Panc1 (cell line): ENCODE results near the gene CACNA2D4. TPM values are rescaled to one million over a fixed set of nuclear protein-coding genes. Genes with fewer than 3 reads are reported as not detected.

Experiments used
- ATAC-seq: fragments of 200-7000 bp; cut with Tn5 transposase; 2 replicates; pipeline ENCODE4 v1.9.1; 2020; ENCODE audit warnings: mild to moderate bottlenecking, moderate library complexity
- BruUV-seq: library from RNA; stranded (reverse); fragments of 400-500 nt; replicated peaks from 2 replicates; lab custom pipeline; 2021; lab: Mats Ljungman, UMichigan
- CTCF ChIA-PET: fragments of 300-600 bp; sonication (Branson Sonifier 250); formaldehyde crosslinking; loops from one replicate; lab custom pipeline; 2022; ENCODE audit warnings: antibody characterized with exemption; lab: Charles Lee
- POLR2A ChIA-PET: fragments of 300-600 bp; sonication (Branson Sonifier 250); formaldehyde crosslinking; loops from one replicate; lab custom pipeline; 2022; ENCODE audit warnings: antibody characterized with exemption; lab: Charles Lee
- DNase-seq: peaks from one replicate; pipeline ENCODE4 v3.0.0-alpha.2; 2010; ENCODE audit warnings: low read depth, low spot score
- H3K27ac ChIP-seq: 2 replicates; pipeline ENCODE4 v1.5.1; 2011; ENCODE audit warnings: mild to moderate bottlenecking, low read length, inconsistent platforms
- H3K27me3 ChIP-seq: fragments of 200-500 bp; sonication (Bioruptor generic); 2 replicates; pipeline ENCODE4 v1.6.0; 2014; ENCODE audit warnings: low read length, inconsistent platforms; ENCODE audit not compliant: control insufficient read depth, insufficient read depth
- H3K36me3 ChIP-seq: fragments of 200-500 bp; sonication (Bioruptor generic); 2 replicates; pipeline ENCODE4 v1.5.1; 2014; ENCODE audit warnings: inconsistent platforms, mild to moderate bottlenecking, low read length, moderate library complexity; ENCODE audit not compliant: control insufficient read depth, insufficient read depth
- H3K4me1 ChIP-seq: 2 replicates; pipeline ENCODE4 v1.5.1; 2011; ENCODE audit warnings: inconsistent platforms, mild to moderate bottlenecking, low read length, moderate library complexity; ENCODE audit not compliant: control insufficient read depth, insufficient read depth
- H3K4me3 ChIP-seq, 2 experiments: 2 replicates each; pipeline ENCODE4 v1.5.1; 2011 to 2012; ENCODE audit warnings: low read depth in 2 of 2, low read length in 2 of 2, mild to moderate bottlenecking in 2 of 2, inconsistent platforms in 1 of 2, moderate library complexity in 1 of 2
- H3K9me3 ChIP-seq: fragments of 200-500 bp; sonication (Bioruptor generic); 2 replicates; pipeline ENCODE4 v1.5.1; 2014; ENCODE audit warnings: low read depth, mild to moderate bottlenecking, inconsistent platforms, low read length, moderate library complexity; ENCODE audit not compliant: control insufficient read depth, insufficient read depth
- POLR2AphosphoS5 ChIP-seq: IDR thresholded peaks from 2 replicates; pipeline ENCODE4 v1.6.1; 2012; ENCODE audit warnings: mild to moderate bottlenecking, low read depth, low read length, moderate library complexity
- SIN3A ChIP-seq: IDR thresholded peaks from 2 replicates; pipeline ENCODE4 v1.6.1; 2012; ENCODE audit warnings: low read depth, mild to moderate bottlenecking, low read length, moderate library complexity, borderline replicate concordance; ENCODE audit not compliant: insufficient read depth
- TCF7L2 ChIP-seq: IDR thresholded peaks from 2 replicates; pipeline ENCODE4 v1.6.1; 2011; ENCODE audit warnings: mild to moderate bottlenecking, low read depth, low read length, inconsistent platforms
- in situ Hi-C: cut with HindIII; loops from 2 replicates; pipeline ENCODE4 v1.10.0; 2016; ENCODE audit warnings: low sequenced_read_pairs, low pct_unique_long_range_greater_than_20kb
- intact Hi-C: fragments of 100-400 bp; cut with micrococcal nuclease; formaldehyde crosslinking; loops from one replicate; pipeline ENCODE4 v1.10.0; 2022; ENCODE audit not compliant: unreplicated experiment
- total RNA-seq: library from RNA; stranded (reverse); gene quantifications from one replicate; pipeline ENCODE4 v1.2.1, GENCODE V29; 2021; ENCODE audit not compliant: unreplicated experiment
- TF ChIP-seq, protein P1 (sequence below): fragments of 450-650 bp; IDR thresholded peaks from 2 replicates; pipeline ENCODE4 v1.5.1; 2017; ENCODE audit warnings: mild to moderate bottlenecking
- TF ChIP-seq, protein P2 (sequence below), 2 experiments: IDR thresholded peaks; 2 replicates each; pipeline ENCODE4 v1.6.1; 2011 to 2012; ENCODE audit warnings: low read depth in 2 of 2, control low read depth in 1 of 2, low read length in 1 of 2, mild to moderate bottlenecking in 1 of 2, moderate library complexity in 1 of 2; ENCODE audit not compliant: insufficient read depth in 1 of 2

Gene CACNA2D4
- total RNA-seq, 1 experiment from 2014 or later, result 0.15 TPM

DNA sequence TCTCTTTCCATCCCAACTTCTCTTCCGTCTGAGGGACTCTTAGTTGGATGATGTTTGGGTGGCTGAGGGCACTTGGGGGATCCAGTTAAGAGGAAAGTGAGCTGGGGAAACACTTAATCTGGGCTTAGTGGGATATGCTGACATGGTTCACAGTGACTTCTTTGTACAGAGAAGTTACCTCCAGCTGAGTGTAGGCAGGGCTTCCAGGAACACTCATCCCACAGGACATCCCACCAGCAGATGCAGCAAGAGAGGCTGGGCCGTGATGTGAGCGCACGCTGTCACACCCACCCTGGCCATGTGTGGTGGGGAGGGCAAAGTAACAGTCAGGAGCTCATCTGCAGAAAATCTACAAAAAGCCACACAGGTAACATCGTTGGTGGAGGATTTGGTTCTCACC, 832 bp upstream of the CACNA2D4 start:
- ChIA-PET CTCF (no interaction called here), POLR2A (no interaction called here)
- Histone ChIP-seq H3K9me3 (no peaks in the 10 kb centered on the region), H3K4me1 (no peaks in the 10 kb centered on the region), H3K27ac (no peak overlapping the region), H3K36me3 (no peaks in the 10 kb centered on the region), H3K4me3 (no peak overlapping the region), H3K27me3 (no peaks in the 10 kb centered on the region)
- ATAC-seq (no peak), DNase-seq (no peak)
- intact Hi-C loops, result no loop called here
- BruUV-seq, result no TSS peak
- TF ChIP-seq, protein P1, sequence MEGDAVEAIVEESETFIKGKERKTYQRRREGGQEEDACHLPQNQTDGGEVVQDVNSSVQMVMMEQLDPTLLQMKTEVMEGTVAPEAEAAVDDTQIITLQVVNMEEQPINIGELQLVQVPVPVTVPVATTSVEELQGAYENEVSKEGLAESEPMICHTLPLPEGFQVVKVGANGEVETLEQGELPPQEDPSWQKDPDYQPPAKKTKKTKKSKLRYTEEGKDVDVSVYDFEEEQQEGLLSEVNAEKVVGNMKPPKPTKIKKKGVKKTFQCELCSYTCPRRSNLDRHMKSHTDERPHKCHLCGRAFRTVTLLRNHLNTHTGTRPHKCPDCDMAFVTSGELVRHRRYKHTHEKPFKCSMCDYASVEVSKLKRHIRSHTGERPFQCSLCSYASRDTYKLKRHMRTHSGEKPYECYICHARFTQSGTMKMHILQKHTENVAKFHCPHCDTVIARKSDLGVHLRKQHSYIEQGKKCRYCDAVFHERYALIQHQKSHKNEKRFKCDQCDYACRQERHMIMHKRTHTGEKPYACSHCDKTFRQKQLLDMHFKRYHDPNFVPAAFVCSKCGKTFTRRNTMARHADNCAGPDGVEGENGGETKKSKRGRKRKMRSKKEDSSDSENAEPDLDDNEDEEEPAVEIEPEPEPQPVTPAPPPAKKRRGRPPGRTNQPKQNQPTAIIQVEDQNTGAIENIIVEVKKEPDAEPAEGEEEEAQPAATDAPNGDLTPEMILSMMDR, result no peak
- TF ChIP-seq TCF7L2, result no peak
- TF ChIP-seq, protein P2, sequence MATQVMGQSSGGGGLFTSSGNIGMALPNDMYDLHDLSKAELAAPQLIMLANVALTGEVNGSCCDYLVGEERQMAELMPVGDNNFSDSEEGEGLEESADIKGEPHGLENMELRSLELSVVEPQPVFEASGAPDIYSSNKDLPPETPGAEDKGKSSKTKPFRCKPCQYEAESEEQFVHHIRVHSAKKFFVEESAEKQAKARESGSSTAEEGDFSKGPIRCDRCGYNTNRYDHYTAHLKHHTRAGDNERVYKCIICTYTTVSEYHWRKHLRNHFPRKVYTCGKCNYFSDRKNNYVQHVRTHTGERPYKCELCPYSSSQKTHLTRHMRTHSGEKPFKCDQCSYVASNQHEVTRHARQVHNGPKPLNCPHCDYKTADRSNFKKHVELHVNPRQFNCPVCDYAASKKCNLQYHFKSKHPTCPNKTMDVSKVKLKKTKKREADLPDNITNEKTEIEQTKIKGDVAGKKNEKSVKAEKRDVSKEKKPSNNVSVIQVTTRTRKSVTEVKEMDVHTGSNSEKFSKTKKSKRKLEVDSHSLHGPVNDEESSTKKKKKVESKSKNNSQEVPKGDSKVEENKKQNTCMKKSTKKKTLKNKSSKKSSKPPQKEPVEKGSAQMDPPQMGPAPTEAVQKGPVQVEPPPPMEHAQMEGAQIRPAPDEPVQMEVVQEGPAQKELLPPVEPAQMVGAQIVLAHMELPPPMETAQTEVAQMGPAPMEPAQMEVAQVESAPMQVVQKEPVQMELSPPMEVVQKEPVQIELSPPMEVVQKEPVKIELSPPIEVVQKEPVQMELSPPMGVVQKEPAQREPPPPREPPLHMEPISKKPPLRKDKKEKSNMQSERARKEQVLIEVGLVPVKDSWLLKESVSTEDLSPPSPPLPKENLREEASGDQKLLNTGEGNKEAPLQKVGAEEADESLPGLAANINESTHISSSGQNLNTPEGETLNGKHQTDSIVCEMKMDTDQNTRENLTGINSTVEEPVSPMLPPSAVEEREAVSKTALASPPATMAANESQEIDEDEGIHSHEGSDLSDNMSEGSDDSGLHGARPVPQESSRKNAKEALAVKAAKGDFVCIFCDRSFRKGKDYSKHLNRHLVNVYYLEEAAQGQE (IDR thresholded peaks at IDR 0.05; ENCODE audit: insufficient read depth in 1 of 2, low read depth in 2 of 2, low read length in 1 of 2), result no peak
- TF ChIP-seq POLR2AphosphoS5, result no peak
- TF ChIP-seq SIN3A, result no peak
- in situ Hi-C loops, result no loop called here

DNA sequence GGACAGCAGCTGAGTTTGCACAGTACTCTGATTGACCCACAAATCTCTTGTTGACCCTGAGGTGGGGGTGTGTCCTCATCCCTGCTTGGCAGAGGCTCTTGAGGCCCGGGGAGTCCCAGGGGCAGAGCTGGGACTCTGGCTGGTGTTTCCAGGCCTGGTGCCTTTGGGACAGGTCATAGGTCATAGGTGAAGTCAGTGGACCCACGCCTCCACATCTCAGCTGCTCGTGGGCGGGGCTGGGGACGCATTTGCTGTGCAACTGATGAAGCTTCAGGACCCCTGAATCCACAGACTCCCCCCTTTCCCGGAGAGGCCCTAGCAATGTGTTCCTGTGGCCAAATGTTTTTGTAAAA, 408 bp upstream of the CACNA2D4 start:
- ATAC-seq, result no peak
- Histone ChIP-seq H3K27me3 (no peaks in the 10 kb centered on the region), H3K9me3 (no peaks in the 10 kb centered on the region), H3K4me1 (no peaks in the 10 kb centered on the region), H3K4me3 (no peak overlapping the region), H3K36me3 (no peaks in the 10 kb centered on the region), H3K27ac (no peak overlapping the region)
- ChIA-PET CTCF (no interaction called here), POLR2A (no interaction called here)
- DNase-seq, result no peak
- intact Hi-C loops (no loop called here), in situ Hi-C loops (no loop called here)
- TF ChIP-seq, protein P2 (IDR thresholded peaks at IDR 0.05; ENCODE audit: insufficient read depth in 1 of 2, low read depth in 2 of 2, low read length in 1 of 2), result no peak
- TF ChIP-seq, protein P1, result no peak
- TF ChIP-seq SIN3A (no peak), TCF7L2 (no peak), POLR2AphosphoS5 (no peak)
- BruUV-seq, result no TSS peak
